Activated CD8-positive, alpha-beta T cell treated with anti-CD3 and anti-CD28 coated beads for 36 hours (primary cell): ENCODE measurements around the gene GRAMD1B. TPM values are rescaled to one million over a fixed set of nuclear protein-coding genes. Genes with fewer than 3 reads are reported as not detected.

Source experiments
- ATAC-seq: fragments of 200-7000 bp; cut with Tn5 transposase; one replicate; pipeline ENCODE4 v1.10.0; 2021; ENCODE audit warnings: mild to moderate bottlenecking, moderate library complexity
- CTCF ChIA-PET: fragments of 350-600 bp; sonication (Branson Sonifier 250); formaldehyde crosslinking; loops from one replicate; lab custom pipeline; 2021; ENCODE audit warnings: antibody characterized with exemption; lab: Charles Lee
- POLR2A ChIA-PET: fragments of 350-600 bp; sonication (Branson Sonifier 250); formaldehyde crosslinking; loops from one replicate; lab custom pipeline; 2021; ENCODE audit warnings: antibody characterized with exemption; lab: Charles Lee
- DNase-seq: peaks from one replicate; pipeline ENCODE4 v3.0.0-alpha.2; 2020
- H3K27ac Mint-ChIP-seq: one replicate; pipeline ENCODE4 v1.8.0; 2021; ENCODE audit warnings: mild to moderate bottlenecking, mixed read lengths
- H3K27me3 Mint-ChIP-seq: one replicate; pipeline ENCODE4 v1.8.0; 2021; ENCODE audit warnings: mixed read lengths
- H3K36me3 Mint-ChIP-seq: one replicate; pipeline ENCODE4 v1.8.0; 2021; ENCODE audit warnings: low read depth, mixed read lengths
- H3K4me1 Mint-ChIP-seq: one replicate; pipeline ENCODE4 v1.8.0; 2021; ENCODE audit warnings: low read depth, mixed read lengths
- H3K4me3 Mint-ChIP-seq: one replicate; pipeline ENCODE4 v1.8.0; 2021; ENCODE audit warnings: mild to moderate bottlenecking, moderate library complexity, mixed read lengths
- H3K9me3 Mint-ChIP-seq: one replicate; pipeline ENCODE4 v1.8.0; 2021; ENCODE audit warnings: mixed read lengths
- CTCF ChIP-seq: fragments of 200-600 bp; IDR thresholded peaks from one replicate; pipeline ENCODE4 v1.8.0; 2022; ENCODE audit warnings: antibody characterized with exemption, mild to moderate bottlenecking
- intact Hi-C: fragments of 100-400 bp; cut with micrococcal nuclease; formaldehyde crosslinking; loops from one replicate; pipeline ENCODE4 v1.10.0; 2022
- total RNA-seq, 2 experiments: library from RNA; stranded (reverse); gene quantifications; one replicate each; pipeline ENCODE4 v1.2.3, GENCODE V29; 2021

The GRAMD1B gene
- total RNA-seq, 2 experiments from 2014 or later, result 15.4 to 16.2 TPM

- POLR2A ChIA-PET, result no interaction called here
- CTCF ChIA-PET, result interaction anchor here (0.7 to 1.4 kb wide), 4 partner anchors 8 to 254 kb away, joined by 3 to 4 read pairs (median 3); no protein-coding TSS in a partner anchor
- intact Hi-C loops, result no loop called here
- H3K4me1 Mint-ChIP-seq, result no peaks in the 10 kb centered on the region
- H3K27me3 Mint-ChIP-seq, result no peaks in the 10 kb centered on the region
- no peaks in the 10 kb centered on the region for H3K9me3 Mint-ChIP-seq
- H3K4me3 Mint-ChIP-seq, result no peak overlapping the region
- no peak for TF ChIP-seq CTCF
- no peaks in the 10 kb centered on the region for H3K36me3 Mint-ChIP-seq
- DNase-seq (no peak), ATAC-seq (no peak)
- H3K27ac Mint-ChIP-seq, result no peak overlapping the region
Observed at GRCh38 chr11:123544631-123545375, 114.7 kb downstream of the GRAMD1B start.

- H3K4me3 Mint-ChIP-seq, result no peak overlapping the region
- DNase-seq (no peak), ATAC-seq (no peak)
- no peak overlapping the region for H3K27ac Mint-ChIP-seq
- intact Hi-C loops, result no loop called here
- H3K27me3 Mint-ChIP-seq, result no peaks in the 10 kb centered on the region
- H3K4me1 Mint-ChIP-seq, result peaks cover 5% of the 10 kb centered on the region
- H3K9me3 Mint-ChIP-seq, result no peaks in the 10 kb centered on the region
- H3K36me3 Mint-ChIP-seq, result no peaks in the 10 kb centered on the region
- ChIA-PET POLR2A (no interaction called here), CTCF (interaction anchor here (0.7 to 1.4 kb wide), 5 partner anchors 9 to 255 kb away, joined by 3 to 5 read pairs (median 4); no protein-coding TSS in a partner anchor)
- TF ChIP-seq CTCF, result no peak
Observed at GRCh38 chr11:123545726-123546270, 115.7 kb downstream of the GRAMD1B start.

GRCh38 chr11:123546515-123546914 is 116.4 kb downstream of the GRAMD1B start:
- Mint-ChIP-seq H3K4me3 (no peak overlapping the region), H3K36me3 (no peaks in the 10 kb centered on the region), H3K4me1 (peaks cover 5% of the 10 kb centered on the region), H3K27me3 (no peaks in the 10 kb centered on the region), H3K27ac (no peak overlapping the region), H3K9me3 (no peaks in the 10 kb centered on the region)
- intact Hi-C loops, result no loop called here
- ChIA-PET CTCF (interaction anchor here (1.1 to 1.3 kb wide), 3 partner anchors 8 to 34 kb away, joined by 3 to 5 read pairs (median 4); no protein-coding TSS in a partner anchor), POLR2A (interaction anchor here (1.1 kb wide), 1 partner anchor 11 kb away, joined by 3 read pairs; no protein-coding TSS in a partner anchor)
- no peak for TF ChIP-seq CTCF
- ATAC-seq (no peak), DNase-seq (no peak)

- peaks cover 5% of the 10 kb centered on the region for H3K4me1 Mint-ChIP-seq
- H3K36me3 Mint-ChIP-seq, result no peaks in the 10 kb centered on the region
- ChIA-PET CTCF (interaction anchor here (1.3 kb wide), 1 partner anchor 33 kb away, joined by 4 read pairs; no protein-coding TSS in a partner anchor), POLR2A (interaction anchor here (1.1 kb wide), 1 partner anchor 11 kb away, joined by 3 read pairs; no protein-coding TSS in a partner anchor)
- no peak for TF ChIP-seq CTCF
- no peaks in the 10 kb centered on the region for H3K27me3 Mint-ChIP-seq
- no peak overlapping the region for H3K4me3 Mint-ChIP-seq
- no peaks in the 10 kb centered on the region for H3K9me3 Mint-ChIP-seq
- intact Hi-C loops, result no loop called here
- DNase-seq (no peak), ATAC-seq (no peak)
- H3K27ac Mint-ChIP-seq, result no peak overlapping the region
Observed at GRCh38 chr11:123547180-123547579, 117.1 kb downstream of the GRAMD1B start.

GRCh38 chr11:123548774-123549173 is 118.7 kb downstream of the GRAMD1B start:
- CTCF ChIA-PET, result interaction anchor here (1.8 kb wide), 1 partner anchor 28 kb away, joined by 8 read pairs; no protein-coding TSS in a partner anchor
- Mint-ChIP-seq H3K9me3 (no peaks in the 10 kb centered on the region), H3K27me3 (no peaks in the 10 kb centered on the region), H3K27ac (no peak overlapping the region), H3K4me1 (peaks cover 5% of the 10 kb centered on the region), H3K4me3 (no peak overlapping the region), H3K36me3 (no peaks in the 10 kb centered on the region)
- ATAC-seq (no peak), DNase-seq (no peak)
- no peak for TF ChIP-seq CTCF
- POLR2A ChIA-PET, result no interaction called here
- intact Hi-C loops, result no loop called here
